Peyer's patch (tissue), 4 donors: ENCODE data around the gene CLMP. TPM values are rescaled to one million over a fixed set of nuclear protein-coding genes. Genes with fewer than 3 reads are reported as not detected.
A peak's percentile ranks its signal among the peaks of the same experiment; 100 is the strongest.
"Not testable (repeated sequence)": the region's sequence is repeated elsewhere in the genome, so short reads cannot be mapped to it uniquely, and the experiment has no call there.

Source experiments
- DNase-seq, 3 donors: peaks; one replicate each; pipeline ENCODE4 v3.0.0-alpha.2; 2017 to 2019
- H3K27ac ChIP-seq, 4 donors: fragments of 200-600 bp; sonication (generic); one replicate each; pipeline ENCODE4 v1.5.1; 2016 to 2019
- H3K27me3 ChIP-seq, 2 donors: fragments of 200-600 bp; sonication (generic); one replicate each; pipeline ENCODE4 v1.5.1; 2019
- H3K36me3 ChIP-seq, 3 donors: fragments of 200-600 bp; sonication (generic); one replicate each; pipeline ENCODE4 v1.5.1; 2016 to 2019
- H3K4me1 ChIP-seq, 4 donors: fragments of 200-600 bp; sonication (generic); one replicate each; pipeline ENCODE4 v1.5.1; 2016 to 2019
- H3K4me3 ChIP-seq, 4 donors: fragments of 200-600 bp; sonication (generic); 1 replicate in 3 of 4; 2 replicates in 1 of 4; pipeline ENCODE4 v1.5.1; 2016 to 2019; ENCODE audit warnings: mild to moderate bottlenecking in 1 of 4
- H3K9me3 ChIP-seq, 4 donors: fragments of 200-600 bp; sonication (generic); one replicate each; pipeline ENCODE4 v1.5.1; 2016 to 2019; ENCODE audit warnings: mild to moderate bottlenecking in 1 of 4
- POLR2A ChIP-seq, 2 donors: fragments of 450-650 bp; IDR thresholded peaks; one replicate each; pipeline ENCODE4 v1.5.1; 2017; ENCODE audit warnings: antibody characterized with exemption in 2 of 2, mild to moderate bottlenecking in 2 of 2, moderate library complexity in 2 of 2
- total RNA-seq, 4 donors: library from RNA; depleted of rRNA; stranded (reverse); fragments of >200 nt; gene quantifications; one replicate each; pipeline ENCODE4 v1.1.0, GENCODE V29; 2016
- TF ChIP-seq, protein P1 (sequence below), 6 experiments: fragments of 450-650 bp in 4 of 6; fragments of 200-600 bp in 2 of 6; sonication (generic) in 1 of 6; IDR thresholded peaks; one replicate each; pipeline ENCODE4 v1.5.1; 2017 to 2019; ENCODE audit warnings: antibody characterized with exemption in 6 of 6, mild to moderate bottlenecking in 3 of 6, moderate library complexity in 1 of 6

CLMP gene
- total RNA-seq, 4 donors from 2014 or later = 8.4 to 48.7 (median 13.2) TPM

DNA sequence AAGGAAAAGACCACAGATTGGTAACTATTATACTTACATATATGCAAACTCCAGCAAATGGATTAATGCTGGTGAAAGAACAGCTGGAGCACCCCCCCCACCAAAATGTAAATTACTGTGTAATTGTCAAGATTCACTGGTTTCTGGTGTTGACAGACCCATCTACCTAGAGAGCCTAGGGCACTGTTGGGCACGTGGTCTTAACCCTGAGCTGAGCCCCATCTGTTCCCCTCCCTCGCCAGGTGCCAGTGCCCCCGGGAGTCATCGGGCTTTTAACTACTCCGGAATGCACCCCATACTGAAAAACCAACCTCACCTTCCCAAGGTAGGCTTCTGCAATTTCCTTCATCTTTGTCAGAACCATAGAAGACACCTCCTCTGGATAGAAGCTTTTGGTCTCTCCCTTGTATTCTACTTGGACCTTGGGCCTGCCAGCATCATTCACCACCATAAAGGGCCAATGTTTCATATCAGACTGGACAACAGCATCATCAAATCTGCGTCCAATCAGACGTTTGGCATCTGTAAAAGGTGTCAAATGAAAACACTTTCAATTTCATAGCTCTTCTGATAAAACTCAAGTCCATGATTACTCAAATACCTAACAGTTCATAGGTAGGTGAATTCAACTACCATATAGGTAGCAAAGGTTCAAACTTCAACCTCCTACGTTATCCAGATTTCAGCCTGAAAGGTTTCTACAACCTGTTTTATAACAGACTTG, 134.6 kb downstream of the CLMP start:
- peaks cover 0 to 57% (median 18%) of the 10 kb centered on the region in 4 donors for H3K4me1 ChIP-seq
- H3K9me3 ChIP-seq = no peaks in the 10 kb centered on the region
- peak overlapping the region; percentile 97 to 100 (median 100) for H3K27ac ChIP-seq
- H3K36me3 ChIP-seq = peaks cover 0 to 50% (median 0%) of the 10 kb centered on the region in 3 donors
- TF ChIP-seq, protein P1, sequence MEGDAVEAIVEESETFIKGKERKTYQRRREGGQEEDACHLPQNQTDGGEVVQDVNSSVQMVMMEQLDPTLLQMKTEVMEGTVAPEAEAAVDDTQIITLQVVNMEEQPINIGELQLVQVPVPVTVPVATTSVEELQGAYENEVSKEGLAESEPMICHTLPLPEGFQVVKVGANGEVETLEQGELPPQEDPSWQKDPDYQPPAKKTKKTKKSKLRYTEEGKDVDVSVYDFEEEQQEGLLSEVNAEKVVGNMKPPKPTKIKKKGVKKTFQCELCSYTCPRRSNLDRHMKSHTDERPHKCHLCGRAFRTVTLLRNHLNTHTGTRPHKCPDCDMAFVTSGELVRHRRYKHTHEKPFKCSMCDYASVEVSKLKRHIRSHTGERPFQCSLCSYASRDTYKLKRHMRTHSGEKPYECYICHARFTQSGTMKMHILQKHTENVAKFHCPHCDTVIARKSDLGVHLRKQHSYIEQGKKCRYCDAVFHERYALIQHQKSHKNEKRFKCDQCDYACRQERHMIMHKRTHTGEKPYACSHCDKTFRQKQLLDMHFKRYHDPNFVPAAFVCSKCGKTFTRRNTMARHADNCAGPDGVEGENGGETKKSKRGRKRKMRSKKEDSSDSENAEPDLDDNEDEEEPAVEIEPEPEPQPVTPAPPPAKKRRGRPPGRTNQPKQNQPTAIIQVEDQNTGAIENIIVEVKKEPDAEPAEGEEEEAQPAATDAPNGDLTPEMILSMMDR (IDR thresholded peaks at IDR 0.05) = no peak
- peak in 1 of 2 donors; percentile 14 for TF ChIP-seq POLR2A (IDR thresholded peaks at IDR 0.05)
- no peaks in the 10 kb centered on the region for H3K27me3 ChIP-seq
- peak overlapping the region; percentile 86 to 96 (median 93) for H3K4me3 ChIP-seq
- DNase-seq = peak in 1 of 3 donors; percentile 62

DNA sequence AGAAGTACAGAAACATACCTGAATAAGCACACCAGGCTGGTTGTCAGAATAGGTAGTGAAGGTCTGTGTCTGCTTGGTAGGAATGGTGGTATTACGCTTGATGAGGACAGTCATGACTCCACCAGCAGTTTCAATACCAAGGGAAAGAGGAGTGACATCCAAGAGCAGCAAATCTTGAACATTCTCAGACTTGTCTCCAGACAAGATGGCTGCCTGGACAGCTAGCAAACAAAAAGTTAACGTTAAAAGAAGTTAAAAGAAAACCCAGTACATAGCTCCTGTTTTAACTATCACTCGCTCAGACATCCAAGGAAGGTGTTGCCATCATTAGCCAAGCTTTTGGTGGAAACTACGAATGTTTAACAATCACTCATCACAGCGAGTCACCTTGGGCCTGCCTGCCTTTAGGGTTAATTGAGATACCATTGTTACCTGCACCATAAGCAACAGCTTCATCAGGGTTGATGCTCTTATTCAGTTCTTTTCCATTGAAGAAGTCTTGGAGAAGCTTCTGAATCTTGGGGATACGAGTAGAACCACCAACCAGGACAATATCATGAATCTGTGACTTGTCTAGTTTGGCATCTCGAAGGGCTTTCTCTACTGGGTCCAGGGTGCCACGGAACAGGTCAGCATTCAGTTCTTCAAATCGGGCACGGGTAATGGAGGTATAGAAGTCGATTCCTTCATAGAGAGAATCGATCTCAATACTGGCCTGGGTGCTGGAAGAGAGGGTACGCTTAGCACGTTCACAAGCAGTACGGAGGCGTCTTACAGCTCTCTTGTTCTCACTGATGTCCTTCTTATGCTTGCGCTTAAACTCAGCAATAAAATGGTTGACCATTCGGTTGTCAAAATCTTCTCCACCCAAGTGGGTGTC, 135.8 kb downstream of the CLMP start:
- peak overlapping the region in 3 of 4 donors; percentile 90 to 96 (median 96) for H3K4me3 ChIP-seq
- H3K36me3 ChIP-seq = peaks cover 0 to 56% (median 0%) of the 10 kb centered on the region in 3 donors
- H3K27ac ChIP-seq = peak overlapping the region in 2 of 4 donors; percentile 17 to 28
- peak in 1 of 3 donors; percentile 41 for DNase-seq
- not testable (repeated sequence) for H3K27me3 ChIP-seq, H3K9me3 ChIP-seq
- H3K4me1 ChIP-seq = peaks cover 0 to 61% (median 17%) of the 10 kb centered on the region in 4 donors

DNA sequence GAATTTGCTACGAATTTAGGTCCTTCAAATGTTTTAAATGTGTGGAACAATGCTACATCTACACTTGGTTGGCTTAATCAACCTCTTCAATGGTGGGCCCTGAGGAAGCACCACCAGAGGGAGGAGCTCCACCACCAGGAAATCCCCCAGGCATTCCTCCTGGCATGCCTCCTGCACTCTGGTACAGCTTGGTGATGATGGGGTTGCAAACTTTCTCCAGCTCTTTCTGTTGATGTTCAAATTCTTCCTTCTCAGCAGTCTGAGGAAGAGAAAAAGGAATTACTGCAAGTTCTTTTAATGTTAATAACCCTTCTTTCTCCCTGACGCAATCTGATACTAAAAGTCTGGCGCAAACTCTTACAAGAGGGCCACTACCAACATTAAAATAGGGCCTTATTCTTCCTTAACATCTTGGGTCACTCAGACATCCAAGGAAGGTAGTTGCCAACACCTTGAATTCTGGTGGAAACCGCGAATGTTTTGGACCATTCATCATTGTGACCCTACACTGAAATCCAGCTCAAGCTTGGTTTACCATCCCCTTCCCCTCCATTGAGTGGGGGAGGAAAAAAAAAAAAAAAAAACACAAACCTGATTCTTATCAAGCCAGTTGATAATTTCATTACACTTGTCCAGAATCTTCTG, 137.3 kb downstream of the CLMP start:
- peak in 1 of 3 donors; percentile 44 for DNase-seq
- H3K27me3 ChIP-seq = no peaks in the 10 kb centered on the region
- H3K4me1 ChIP-seq = peaks cover 0 to 53% (median 13%) of the 10 kb centered on the region in 4 donors
- no peak for TF ChIP-seq POLR2A (IDR thresholded peaks at IDR 0.05)
- TF ChIP-seq, protein P1 (IDR thresholded peaks at IDR 0.05) = no peak
- H3K4me3 ChIP-seq = no peak overlapping the region
- no peaks in the 10 kb centered on the region for H3K9me3 ChIP-seq
- H3K36me3 ChIP-seq = peaks cover 0 to 67% (median 0%) of the 10 kb centered on the region in 3 donors
- H3K27ac ChIP-seq = peak overlapping the region in 1 of 4 donors; percentile 28

DNA sequence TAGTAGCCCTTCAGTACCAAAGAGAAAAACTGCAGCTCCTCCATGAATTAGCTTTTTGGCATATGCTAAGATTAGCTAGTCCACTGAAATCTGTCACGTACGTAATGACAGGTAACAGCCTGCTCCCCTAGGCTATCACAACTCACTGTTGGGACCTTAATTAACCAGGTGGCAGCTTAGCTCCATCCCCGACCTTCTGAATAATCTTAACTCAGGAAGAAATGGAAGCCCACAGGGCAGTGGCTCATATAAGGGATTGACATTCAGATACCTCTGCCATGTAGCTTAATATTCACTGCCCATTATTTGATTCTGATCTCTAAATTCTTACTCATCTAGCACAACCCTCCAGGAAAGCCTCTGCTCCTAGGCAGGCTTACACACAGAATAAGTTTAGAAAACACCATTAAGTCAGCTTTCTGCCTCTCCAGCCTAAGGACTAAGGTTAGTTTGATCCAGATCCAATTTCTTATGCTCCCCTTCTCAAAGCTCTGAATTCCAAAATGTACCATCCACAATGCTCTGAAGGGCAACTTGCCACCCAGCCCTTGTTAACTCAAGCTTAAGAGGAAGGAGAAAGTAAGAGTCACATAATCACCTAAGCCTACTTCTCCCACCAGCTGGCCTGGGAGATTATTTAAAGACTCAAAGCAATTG, 138.1 kb downstream of the CLMP start:
- TF ChIP-seq, protein P1 (IDR thresholded peaks at IDR 0.05) = no peak
- TF ChIP-seq POLR2A (IDR thresholded peaks at IDR 0.05) = no peak
- H3K4me3 ChIP-seq = no peak overlapping the region
- peaks cover 0 to 53% (median 13%) of the 10 kb centered on the region in 4 donors for H3K4me1 ChIP-seq
- H3K27me3 ChIP-seq = no peaks in the 10 kb centered on the region
- H3K27ac ChIP-seq = no peak overlapping the region
- no peaks in the 10 kb centered on the region for H3K9me3 ChIP-seq
- H3K36me3 ChIP-seq = peaks cover 0 to 68% (median 0%) of the 10 kb centered on the region in 3 donors
- peak in 1 of 3 donors; percentile 15 for DNase-seq

DNA sequence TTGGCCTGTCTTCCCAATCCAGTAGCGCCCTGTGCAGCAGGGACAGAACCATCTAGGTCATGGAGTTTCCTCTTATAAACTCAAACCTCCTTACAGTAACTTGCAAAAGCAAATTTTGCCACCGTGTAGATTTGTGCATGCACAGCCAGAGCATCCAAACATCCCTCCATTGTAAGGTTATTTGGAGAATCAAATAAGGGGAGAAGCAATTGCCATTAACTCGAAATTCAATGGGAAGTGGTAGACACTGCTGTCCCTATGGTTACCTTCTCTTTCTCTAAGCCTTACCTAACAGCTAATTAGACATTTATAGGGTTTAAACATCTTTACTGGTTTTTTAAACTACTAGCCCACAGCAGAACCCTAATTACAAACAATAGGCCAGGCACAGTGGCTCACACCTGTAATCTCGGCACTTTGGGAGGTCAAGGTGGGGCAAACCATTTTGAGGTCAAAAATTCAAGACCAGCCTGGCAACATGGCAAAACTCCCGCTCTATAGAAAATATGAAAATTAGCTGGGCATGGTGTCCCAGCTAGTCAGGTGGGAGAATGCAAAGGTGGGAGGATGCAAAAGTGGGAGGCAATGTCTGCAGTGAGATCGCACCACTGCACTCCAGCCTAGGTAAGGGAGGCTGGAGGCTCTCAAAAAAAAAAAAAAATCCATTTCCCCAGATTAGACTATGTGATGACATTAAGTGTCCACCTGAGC, 139.7 kb downstream of the CLMP start:
- Histone ChIP-seq H3K36me3 (peaks cover 0 to 67% (median 0%) of the 10 kb centered on the region in 3 donors), H3K27me3 (no peaks in the 10 kb centered on the region), H3K9me3 (no peaks in the 10 kb centered on the region), H3K4me3 (no peak overlapping the region), H3K4me1 (peaks cover 0 to 52% (median 13%) of the 10 kb centered on the region in 4 donors), H3K27ac (peak overlapping the region in 2 of 4 donors; percentile 3 to 14)
- DNase-seq = no peak
- no peak for TF ChIP-seq POLR2A (IDR thresholded peaks at IDR 0.05)
- TF ChIP-seq, protein P1 (IDR thresholded peaks at IDR 0.05) = no peak
